Neuronal stem cell (in vitro differentiated cells): ENCODE data around the gene MBTPS1.

Experiments
- DNase-seq: peaks from one replicate; pipeline ENCODE4 v3.0.0-alpha.2; 2013; ENCODE audit warnings: low spot score
- H2AFZ ChIP-seq: one replicate; pipeline ENCODE4 v1.6.1; 2013; ENCODE audit warnings: mild to moderate bottlenecking, low read length, inconsistent platforms
- H2AK5ac ChIP-seq: 2 replicates; pipeline ENCODE4 v1.6.1; 2013; ENCODE audit warnings: low read depth, mild to moderate bottlenecking, inconsistent platforms, low read length, moderate library complexity, mixed read lengths
- H2BK120ac ChIP-seq: 2 replicates; pipeline ENCODE4 v1.6.1; 2013; ENCODE audit warnings: low read depth, mild to moderate bottlenecking, inconsistent platforms, low read length, moderate library complexity, mixed read lengths
- H2BK12ac ChIP-seq: one replicate; pipeline ENCODE4 v1.6.1; 2013; ENCODE audit warnings: low read length, inconsistent platforms
- H2BK15ac ChIP-seq: 2 replicates; pipeline ENCODE4 v1.6.1; 2013; ENCODE audit warnings: mild to moderate bottlenecking, low read length, inconsistent platforms, mixed read lengths
- H2BK5ac ChIP-seq: one replicate; pipeline ENCODE4 v1.6.1; 2013; ENCODE audit warnings: inconsistent platforms, mild to moderate bottlenecking, low read length, moderate library complexity
- H3K14ac ChIP-seq: one replicate; pipeline ENCODE4 v1.6.1; 2013; ENCODE audit warnings: low read length, inconsistent platforms
- H3K18ac ChIP-seq: 2 replicates; pipeline ENCODE4 v1.6.1; 2013; ENCODE audit warnings: low read length, inconsistent platforms
- H3K23ac ChIP-seq: 2 replicates; pipeline ENCODE4 v1.6.1; 2013; ENCODE audit warnings: low read depth, mild to moderate bottlenecking, mixed read lengths, low read length, inconsistent platforms; ENCODE audit not compliant: poor library complexity
- H3K27ac ChIP-seq: replicated peaks from 3 replicates; pipeline ENCODE4 v1.5.1; 2013; ENCODE audit warnings: low read length, inconsistent platforms
- H3K27me3 ChIP-seq, 3 experiments: 2 replicates each; pipeline ENCODE4 v1.6.1; 2013; ENCODE audit warnings: low read length in 3 of 3, mild to moderate bottlenecking in 2 of 3, inconsistent platforms in 1 of 3, low read depth in 1 of 3, mixed read lengths in 1 of 3, moderate library complexity in 1 of 3; ENCODE audit not compliant: control insufficient read depth in 3 of 3, insufficient read depth in 3 of 3
- H3K36me3 ChIP-seq, 2 donors: replicated peaks in 1 of 2; 2 replicates each; pipeline ENCODE4 v1.6.1; 2013; ENCODE audit warnings: low read length in 2 of 2; ENCODE audit not compliant: control insufficient read depth in 2 of 2, insufficient read depth in 2 of 2
- H3K4ac ChIP-seq: 2 replicates; pipeline ENCODE4 v1.6.1; 2013; ENCODE audit warnings: inconsistent platforms, mild to moderate bottlenecking, low read length, moderate library complexity
- H3K4me1 ChIP-seq, 2 donors: 1 replicate in 1 of 2; 2 replicates in 1 of 2; pipeline ENCODE4 v1.6.1; 2013; ENCODE audit warnings: low read length in 2 of 2, low read depth in 1 of 2; ENCODE audit not compliant: control insufficient read depth in 2 of 2, insufficient read depth in 1 of 2
- H3K4me2 ChIP-seq: one replicate; pipeline ENCODE4 v1.6.1; 2013; ENCODE audit warnings: mild to moderate bottlenecking, low read length, inconsistent platforms; ENCODE audit not compliant: insufficient read depth, poor library complexity, severe bottlenecking
- H3K4me3 ChIP-seq, 2 donors: 2 replicates each; pipeline ENCODE4 v1.5.1; 2013; ENCODE audit warnings: low read length in 2 of 2, mild to moderate bottlenecking in 2 of 2, inconsistent platforms in 1 of 2, moderate library complexity in 1 of 2
- H3K79me1 ChIP-seq: one replicate; pipeline ENCODE4 v1.6.1; 2013; ENCODE audit warnings: low read depth, mild to moderate bottlenecking, inconsistent platforms, low read length, moderate library complexity
- H3K9ac ChIP-seq: one replicate; pipeline ENCODE4 v1.6.1; 2013; ENCODE audit warnings: mild to moderate bottlenecking, low read depth, low read length, inconsistent platforms; ENCODE audit not compliant: poor library complexity
- H3K9me3 ChIP-seq, 2 donors: replicated peaks in 1 of 2; 2 replicates each; pipeline versions ENCODE3 to v1.6.1; 2013; ENCODE audit warnings: low read length in 2 of 2, mild to moderate bottlenecking in 2 of 2, inconsistent platforms in 1 of 2, low read depth in 1 of 2, mixed read lengths in 1 of 2, moderate library complexity in 1 of 2; ENCODE audit not compliant: control insufficient read depth in 2 of 2, insufficient read depth in 1 of 2
- H4K8ac ChIP-seq: one replicate; pipeline ENCODE4 v1.6.1; 2013; ENCODE audit warnings: low read depth, mild to moderate bottlenecking, inconsistent platforms, low read length, moderate library complexity
- H4K91ac ChIP-seq: one replicate; pipeline ENCODE4 v1.6.1; 2013; ENCODE audit warnings: low read length, low read depth, mild to moderate bottlenecking, inconsistent platforms; ENCODE audit not compliant: poor library complexity
- WGBS, 2 donors: extraction: QIAGEN DNeasy Blood & Tissue Kit; methylation state at CpG; one replicate each; pipeline ENCODE4 v1.1.7; 2013; ENCODE audit warnings: missing lambda C conversion rate in 2 of 2, mixed read lengths in 1 of 2; ENCODE audit not compliant: insufficient read length in 2 of 2, insufficient replicate concordance in 1 of 2; ENCODE audit errors: extremely low coverage in 2 of 2; 5-methylcytosine and 5-hydroxymethylcytosine counted together

MBTPS1 gene

DNA sequence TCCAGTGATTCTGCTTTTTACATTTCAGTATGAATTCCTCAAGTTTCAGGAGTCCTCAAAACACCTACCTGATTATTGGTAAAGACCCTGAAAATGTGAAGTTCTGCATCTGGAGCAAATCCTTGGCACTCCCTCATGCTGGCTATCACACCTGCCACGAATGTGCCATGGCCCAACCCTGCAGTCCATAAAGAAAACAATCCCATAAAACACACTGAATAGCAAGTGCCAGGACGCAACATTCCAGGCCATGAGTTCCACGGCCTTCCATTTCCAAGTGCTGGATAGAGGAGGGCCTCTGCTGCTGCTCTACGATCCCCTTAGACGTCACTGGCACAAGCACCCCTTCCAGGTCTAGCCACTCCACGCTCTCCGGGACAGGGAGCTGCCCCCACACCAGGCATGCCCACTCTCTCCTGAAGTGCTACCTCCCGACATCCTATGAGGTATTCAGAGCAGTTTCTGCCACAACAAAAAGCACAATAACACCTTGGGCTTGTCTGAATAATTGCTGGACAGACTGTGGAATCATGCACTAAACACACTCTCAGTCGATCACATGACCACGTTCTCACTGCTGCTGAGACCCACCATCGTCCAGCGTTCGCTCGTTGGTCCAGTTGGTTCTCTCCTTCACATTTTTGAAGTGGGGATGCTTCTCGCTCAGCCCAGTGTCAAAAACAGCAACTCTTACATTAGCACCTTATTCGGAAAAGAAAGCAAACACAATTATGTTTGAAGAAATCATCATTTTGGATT lies 23.4 kb downstream of the MBTPS1 start:
- H3K4me1 ChIP-seq, result no peaks in the 10 kb centered on the region
- no peak overlapping the region for H4K91ac ChIP-seq
- no peak overlapping the region for H2BK15ac ChIP-seq
- H3K9ac ChIP-seq, result no peak overlapping the region
- H2BK12ac ChIP-seq, result no peak overlapping the region
- H2AK5ac ChIP-seq, result no peak overlapping the region
- no peak for DNase-seq
- H2BK120ac ChIP-seq, result no peak overlapping the region
- no peak overlapping the region for H3K4me2 ChIP-seq
- no peaks in the 10 kb centered on the region for H3K9me3 ChIP-seq
- H3K23ac ChIP-seq, result no peak overlapping the region
- H3K18ac ChIP-seq, result no peak overlapping the region
- no peak overlapping the region for H3K4me3 ChIP-seq
- H3K14ac ChIP-seq, result no peak overlapping the region
- no peak overlapping the region for H3K27ac ChIP-seq
- H2AFZ ChIP-seq, result no peak overlapping the region
- H3K36me3 ChIP-seq, result peaks cover 52 to 98% of the 10 kb centered on the region in 2 donors
- no peaks in the 10 kb centered on the region for H3K27me3 ChIP-seq
- H3K79me1 ChIP-seq, result no peaks in the 10 kb centered on the region
- WGBS, 2 donors, result no CpG with 5 or more reads among the region's 16 CpGs
- no peak overlapping the region for H4K8ac ChIP-seq
- no peak overlapping the region for H3K4ac ChIP-seq
- H2BK5ac ChIP-seq, result no peak overlapping the region

DNA sequence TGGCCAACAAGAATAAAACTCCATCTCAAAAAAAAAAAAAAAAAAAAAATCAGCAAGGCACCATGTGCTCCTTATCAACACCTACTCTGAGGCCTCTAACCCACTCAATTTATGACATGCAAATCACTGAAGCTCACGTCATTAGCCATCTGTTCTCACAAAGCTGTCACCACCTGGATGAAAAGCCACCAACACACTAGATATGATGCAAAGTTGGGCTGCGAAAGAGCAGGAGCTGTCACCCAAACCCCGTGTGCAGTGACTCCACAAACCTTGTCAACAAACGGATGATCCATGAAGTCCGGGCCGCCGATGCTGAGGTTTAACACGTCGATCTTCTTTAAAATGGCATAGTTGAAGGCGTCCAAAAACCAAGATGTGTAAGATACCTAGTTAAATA lies 25.3 kb downstream of the MBTPS1 start:
- Histone ChIP-seq H3K9me3 (no peaks in the 10 kb centered on the region), H3K4me1 (no peaks in the 10 kb centered on the region), H3K4me2 (no peak overlapping the region), H3K23ac (no peak overlapping the region), H2BK5ac (no peak overlapping the region), H2AFZ (no peak overlapping the region), H4K91ac (no peak overlapping the region), H3K18ac (no peak overlapping the region), H3K27ac (no peak overlapping the region), H3K9ac (no peak overlapping the region), H3K79me1 (no peaks in the 10 kb centered on the region), H3K27me3 (no peaks in the 10 kb centered on the region), H2AK5ac (no peak overlapping the region), H3K36me3 (peaks cover 58 to 99% of the 10 kb centered on the region in 2 donors), H2BK15ac (no peak overlapping the region), H2BK120ac (no peak overlapping the region), H3K14ac (no peak overlapping the region), H3K4me3 (no peak overlapping the region), H3K4ac (no peak overlapping the region), H2BK12ac (no peak overlapping the region), H4K8ac (no peak overlapping the region)
- no peak for DNase-seq
- no CpG with 5 or more reads among the region's 10 CpGs for WGBS, 2 donors

DNA sequence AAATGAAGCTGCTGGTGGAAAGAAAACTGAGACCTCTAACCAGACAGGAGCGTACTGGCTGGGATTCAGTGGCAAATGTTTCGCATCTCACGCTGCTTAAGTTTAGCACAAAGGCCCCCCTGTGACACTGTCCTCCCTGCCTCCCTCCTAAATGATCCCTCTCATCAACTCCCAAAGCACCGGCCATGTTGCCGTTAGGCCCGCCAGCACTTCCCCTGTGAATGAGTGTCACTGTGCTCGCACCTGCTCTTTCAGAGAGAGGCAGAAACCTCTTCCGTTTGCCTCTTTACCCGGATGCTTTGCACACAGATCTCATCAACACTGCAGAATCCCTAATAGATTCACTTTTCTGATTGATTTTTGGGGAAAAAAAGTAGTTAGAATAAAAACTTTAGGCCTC lies 26.5 kb downstream of the MBTPS1 start:
- DNase-seq, result no peak
- H3K18ac ChIP-seq, result no peak overlapping the region

DNA sequence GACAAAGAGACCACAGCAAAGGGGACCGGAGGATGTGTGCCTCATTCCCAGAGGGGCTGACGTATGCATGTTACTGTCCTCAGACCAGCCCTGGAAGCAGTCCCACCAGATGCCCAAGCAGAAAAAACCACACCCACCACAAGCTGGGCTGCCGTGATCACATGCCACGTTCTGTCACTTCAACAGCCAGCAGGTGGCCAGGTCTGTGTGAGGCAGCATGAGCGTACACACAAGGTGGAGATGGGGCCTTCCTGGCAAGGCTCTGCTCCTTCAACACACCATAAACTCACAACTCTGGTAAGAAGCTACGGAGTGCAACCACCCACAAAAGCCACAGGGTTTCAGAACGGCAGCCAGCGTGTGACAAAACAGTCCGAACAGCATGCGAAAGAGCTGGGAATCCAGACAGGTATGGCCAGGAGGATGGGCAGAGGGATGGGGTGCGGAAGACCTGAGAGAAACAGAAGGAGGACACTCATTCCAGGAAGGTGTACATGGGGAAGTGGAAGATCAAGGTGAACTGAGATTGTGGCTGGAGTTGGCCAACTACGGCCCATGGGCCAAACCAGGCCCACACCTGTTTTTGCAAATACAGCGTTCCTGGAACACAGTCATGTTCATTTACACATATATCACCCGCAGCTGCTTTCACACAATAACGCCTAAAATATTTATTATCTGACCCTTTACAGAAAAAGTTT lies 27.9 kb downstream of the MBTPS1 start:
- Histone ChIP-seq H3K9me3 (no peaks in the 10 kb centered on the region), H2BK12ac (no peak overlapping the region), H4K8ac (no peak overlapping the region), H2AFZ (no peak overlapping the region), H3K9ac (no peak overlapping the region), H3K23ac (no peak overlapping the region), H3K36me3 (peaks cover 53 to 95% of the 10 kb centered on the region in 2 donors), H3K27me3 (no peaks in the 10 kb centered on the region), H2BK15ac (no peak overlapping the region), H3K4me2 (no peak overlapping the region), H2BK120ac (no peak overlapping the region), H2BK5ac (no peak overlapping the region), H3K79me1 (no peaks in the 10 kb centered on the region), H2AK5ac (no peak overlapping the region), H4K91ac (no peak overlapping the region), H3K4ac (no peak overlapping the region), H3K18ac (no peak overlapping the region), H3K4me1 (no peaks in the 10 kb centered on the region), H3K27ac (no peak overlapping the region), H3K4me3 (peak overlapping the region in 1 of 2 donors; percentile 1), H3K14ac (no peak overlapping the region)
- DNase-seq, result no peak
- no CpG with 5 or more reads among the region's 15 CpGs for WGBS, 2 donors

More for the DNA sequence above, 26.5 kb downstream of the MBTPS1 start:
- Histone ChIP-seq H2BK12ac (no peak overlapping the region), H2BK5ac (no peak overlapping the region), H3K23ac (no peak overlapping the region), H3K27me3 (no peaks in the 10 kb centered on the region), H3K9ac (no peak overlapping the region), H3K4me2 (no peak overlapping the region), H3K36me3 (peaks cover 57 to 96% of the 10 kb centered on the region in 2 donors), H4K8ac (no peak overlapping the region), H3K4me3 (no peak overlapping the region), H3K9me3 (no peaks in the 10 kb centered on the region), H3K14ac (no peak overlapping the region), H3K79me1 (no peaks in the 10 kb centered on the region), H3K27ac (no peak overlapping the region), H2AK5ac (no peak overlapping the region), H4K91ac (no peak overlapping the region), H2BK15ac (no peak overlapping the region), H3K4me1 (no peaks in the 10 kb centered on the region), H3K4ac (no peak overlapping the region), H2BK120ac (no peak overlapping the region), H2AFZ (no peak overlapping the region)
- WGBS, 2 donors, result no CpG with 5 or more reads among the region's 9 CpGs
